ENCODE data around the gene MSH5.
"Not testable (repeated sequence)": the region's sequence is repeated elsewhere in the genome, so short reads cannot be mapped to it uniquely, and the experiment has no call there.

MSH5 gene

DNA sequence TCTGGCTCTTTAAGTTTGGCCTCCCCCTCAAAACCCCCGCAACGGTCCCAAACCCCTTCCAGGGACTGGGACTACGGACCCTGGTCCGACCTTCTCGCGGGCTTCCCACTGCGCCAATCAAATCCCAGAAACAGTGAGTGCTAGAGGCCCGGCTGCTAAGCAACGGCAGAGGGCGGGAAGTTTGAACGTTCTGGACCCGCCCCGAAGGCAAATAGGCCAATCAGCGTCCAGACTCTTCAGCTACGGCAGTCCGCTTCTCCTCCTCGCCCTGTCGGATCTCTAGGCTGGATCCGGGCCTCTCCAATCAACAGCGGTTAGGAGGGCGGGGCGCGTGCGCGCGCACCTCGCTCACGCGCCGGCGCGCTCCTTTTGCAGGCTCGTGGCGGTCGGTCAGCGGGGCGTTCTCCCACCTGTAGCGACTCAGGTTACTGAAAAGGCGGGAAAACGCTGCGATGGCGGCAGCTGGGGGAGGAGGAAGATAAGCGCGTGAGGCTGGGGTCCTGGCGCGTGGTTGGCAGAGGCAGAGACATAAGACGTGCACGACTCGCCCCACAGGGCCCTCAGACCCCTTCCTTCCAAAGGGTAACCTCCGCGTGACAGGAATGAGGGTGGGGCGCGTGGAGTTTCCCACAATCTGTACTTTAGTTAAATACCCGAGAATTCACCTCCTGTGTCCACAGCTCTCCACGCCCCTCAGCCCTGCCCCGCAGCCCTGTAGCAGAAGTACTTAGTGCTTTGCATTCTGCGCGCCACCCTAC, at the start of gene MSH5:
MSH5 (plus strand) TSS at position 367 of the 758 bp plus-strand sequence. CDS start 462 bp downstream, outside the sequence.
- peak; percentile 97 for DNase-seq (ENCODE audit: low read depth)

DNA sequence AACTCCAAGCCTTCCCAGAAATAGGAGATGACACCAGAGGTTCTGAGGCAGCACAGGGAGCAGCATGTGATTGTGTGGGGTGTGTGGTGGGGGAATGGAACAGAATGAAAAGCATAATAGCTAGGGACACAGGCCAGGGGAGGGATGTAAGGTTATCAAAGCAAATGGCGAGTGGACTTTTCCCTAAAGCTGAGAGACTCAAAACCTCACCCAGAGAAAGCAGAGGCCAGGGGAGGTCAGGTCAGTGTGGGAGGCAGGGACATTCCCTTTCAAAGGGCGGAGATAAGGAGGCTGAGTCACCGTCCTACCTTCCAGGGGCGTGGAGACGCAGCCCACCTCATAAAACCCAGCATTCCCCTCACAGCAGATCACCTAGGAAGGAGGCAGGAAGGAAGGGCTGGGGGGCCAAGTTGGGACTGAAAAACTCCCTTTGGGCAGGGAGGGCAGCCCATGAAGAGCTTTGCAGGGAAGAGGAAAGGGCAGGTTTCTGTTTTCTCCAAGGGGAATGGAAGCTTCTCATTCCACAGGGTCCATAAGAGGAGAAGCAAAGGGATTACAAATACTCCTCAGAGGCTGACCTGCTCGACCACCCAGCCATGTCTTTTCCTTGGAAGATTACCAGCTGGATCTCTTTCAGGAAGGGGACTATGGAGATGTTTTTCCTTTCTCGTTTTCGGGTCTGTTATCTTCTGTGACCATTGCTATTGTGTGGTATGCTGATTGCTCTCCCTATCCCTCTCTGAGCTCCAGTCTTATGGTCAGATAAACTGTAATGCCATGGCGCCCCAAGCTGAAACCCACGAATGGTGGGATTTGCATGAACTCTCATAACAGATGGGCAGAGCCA, 49.4 kb upstream of the MSH5 start:
- DNase-seq (ENCODE audit: low read depth), result no peak

DNA sequence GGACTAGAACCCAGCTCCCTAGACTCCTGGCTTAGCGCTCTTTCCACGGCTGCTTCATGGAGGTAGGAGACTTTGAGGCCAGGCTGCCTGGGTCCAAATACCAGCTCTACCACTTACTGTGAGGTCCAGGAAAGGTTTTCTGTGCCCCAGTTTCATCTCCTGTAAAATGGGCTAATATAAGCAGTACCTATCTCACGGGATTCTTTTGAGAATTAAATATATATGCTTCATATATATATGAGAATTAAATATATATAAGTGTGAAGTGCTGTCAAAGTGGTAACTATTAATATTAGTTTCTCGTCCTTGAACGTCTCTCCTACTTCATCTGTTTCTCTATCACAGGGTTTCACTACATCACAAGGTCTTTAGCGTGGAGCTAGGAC, 48.7 kb upstream of the MSH5 start:
- no peak for DNase-seq (ENCODE audit: low read depth)

DNA sequence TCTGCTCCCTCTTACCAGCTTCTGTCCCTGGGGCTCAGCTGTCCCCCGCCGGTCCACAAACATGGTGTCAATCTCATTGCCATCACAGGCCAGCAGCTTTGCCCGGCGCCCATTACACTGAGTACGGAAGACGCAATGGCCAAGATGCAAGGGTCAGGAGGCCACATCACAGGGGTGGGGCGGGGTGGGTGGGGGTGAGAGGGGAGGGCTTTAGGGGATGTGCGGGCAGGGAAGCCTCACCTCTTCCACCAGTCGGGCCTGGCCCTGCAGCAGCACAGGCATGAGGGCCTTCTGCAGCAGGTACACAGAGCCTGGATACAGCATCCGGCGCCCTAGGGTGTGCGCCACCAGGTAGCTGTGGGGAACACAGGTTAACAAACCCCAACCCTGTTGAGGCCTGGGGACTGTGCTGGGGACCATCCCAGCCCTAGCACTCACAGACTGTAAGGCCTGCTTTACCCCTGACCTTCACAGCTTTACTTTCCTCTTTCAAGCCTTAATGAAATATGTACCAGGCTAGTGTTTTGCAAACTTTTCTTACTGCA, 48.2 kb upstream of the MSH5 start:
- DNase-seq (ENCODE audit: low read depth), result no peak

DNA sequence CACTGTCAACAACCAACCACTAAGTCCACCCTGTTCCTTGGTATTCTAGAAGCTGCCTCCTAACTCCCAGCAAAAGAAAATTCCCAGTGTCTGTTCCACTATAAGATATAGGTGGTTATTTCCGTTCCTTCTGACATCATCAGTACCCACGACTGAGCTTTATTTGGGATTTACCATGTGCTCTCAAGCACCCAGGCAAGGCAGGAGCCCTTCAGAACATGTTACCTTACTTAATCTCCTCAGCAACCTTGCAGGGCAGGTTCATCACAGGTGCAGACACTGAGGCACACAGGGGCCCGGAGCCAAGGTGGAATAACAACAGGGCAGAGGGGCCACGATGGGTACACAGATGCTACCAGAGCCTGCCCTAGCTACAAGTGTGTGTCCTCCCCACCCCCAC, 47.5 kb upstream of the MSH5 start:
- no peak for DNase-seq (ENCODE audit: low read depth)

DNA sequence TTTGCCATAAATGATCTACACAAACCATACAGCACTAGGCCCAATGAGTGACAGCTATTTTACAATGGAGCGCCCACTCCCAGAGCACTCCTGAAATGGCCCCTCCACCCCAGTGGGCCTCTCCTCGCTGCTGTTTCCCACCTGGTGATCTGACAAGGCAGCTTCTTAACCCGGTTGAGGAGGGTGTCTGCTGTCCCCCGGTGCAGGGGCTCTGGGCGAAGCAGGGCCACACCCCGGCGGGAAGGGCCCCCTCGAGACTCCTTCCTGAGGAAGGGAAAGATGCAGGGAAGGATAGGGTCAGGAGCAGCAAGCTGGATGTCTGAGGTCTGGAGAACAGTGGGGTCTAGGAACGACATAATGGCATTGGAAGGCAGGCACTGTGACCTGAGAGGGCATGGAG, 46.9 kb upstream of the MSH5 start:
- DNase-seq (ENCODE audit: low read depth), result no peak

DNA sequence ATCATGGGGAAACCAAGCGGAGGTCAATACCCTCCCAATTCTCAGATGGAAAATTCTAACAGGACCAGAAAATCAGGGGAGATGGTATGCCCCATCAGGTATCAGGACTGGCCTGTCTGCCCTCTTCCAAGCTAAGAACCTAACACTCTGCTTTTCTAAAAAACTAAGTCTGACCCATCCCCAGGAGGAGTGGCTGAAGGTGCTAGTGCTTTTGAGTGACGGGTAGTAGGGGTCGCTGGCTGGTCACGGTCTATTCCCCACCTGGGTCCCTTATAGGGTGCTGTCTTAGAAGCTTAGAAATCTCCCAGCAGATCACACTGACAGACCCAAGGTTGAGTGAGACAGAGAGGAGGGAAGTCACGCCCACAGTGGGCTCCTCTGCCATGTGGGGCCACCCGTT, 46.3 kb upstream of the MSH5 start:
- DNase-seq (ENCODE audit: low read depth), result no peak

DNA sequence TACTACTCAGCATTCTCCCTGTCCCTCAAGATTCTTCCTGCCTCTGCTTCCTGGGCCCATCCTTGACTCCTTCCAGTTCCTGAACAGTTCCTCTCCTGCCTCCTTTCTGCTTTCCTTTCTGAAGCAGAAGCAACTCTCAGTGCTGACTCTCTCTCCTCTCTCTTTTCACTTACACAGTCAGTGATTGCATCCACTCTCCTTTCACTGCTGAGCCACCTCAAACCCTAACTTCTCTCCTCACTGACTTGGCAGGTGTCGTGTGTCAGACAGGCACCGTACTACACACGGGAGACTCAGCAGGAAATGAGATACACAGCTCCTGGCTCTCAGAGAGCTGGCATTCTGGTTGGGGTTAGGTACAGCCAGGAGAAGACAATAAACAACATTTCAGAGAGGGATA, 42.2 kb upstream of the MSH5 start:
- no peak for DNase-seq (ENCODE audit: low read depth)

DNA sequence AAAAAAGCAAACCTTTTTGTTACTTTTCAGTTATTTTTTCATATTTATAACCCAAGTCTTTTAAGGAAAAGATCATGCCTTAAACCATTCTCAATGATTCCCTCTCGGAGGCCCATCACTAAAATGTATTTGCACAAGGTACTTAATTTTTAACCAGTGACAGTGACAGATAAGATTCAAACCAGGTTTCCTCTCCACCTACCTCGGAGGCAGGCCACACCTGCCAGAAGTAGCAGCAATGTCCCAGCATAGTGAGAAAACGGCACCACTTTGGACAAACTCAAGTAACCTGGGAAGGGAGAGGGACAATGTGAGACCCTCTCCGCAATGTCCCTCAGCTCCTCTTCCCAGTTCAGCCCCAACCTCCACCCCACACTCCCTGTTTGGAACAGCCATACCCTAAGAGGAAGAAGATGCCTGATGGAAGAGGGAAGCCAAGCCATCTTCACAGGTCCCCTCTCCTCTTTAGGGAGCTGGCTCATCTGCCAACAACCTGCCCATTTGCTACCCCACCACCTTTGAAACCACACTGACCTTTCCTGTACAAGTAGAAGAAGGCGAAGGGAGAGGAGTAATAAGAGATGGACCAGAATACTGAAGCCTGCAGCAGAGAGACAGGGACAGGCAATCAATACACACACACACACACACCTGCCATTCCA, 38.9 kb upstream of the MSH5 start:
- DNase-seq (ENCODE audit: low read depth), result no peak

DNA sequence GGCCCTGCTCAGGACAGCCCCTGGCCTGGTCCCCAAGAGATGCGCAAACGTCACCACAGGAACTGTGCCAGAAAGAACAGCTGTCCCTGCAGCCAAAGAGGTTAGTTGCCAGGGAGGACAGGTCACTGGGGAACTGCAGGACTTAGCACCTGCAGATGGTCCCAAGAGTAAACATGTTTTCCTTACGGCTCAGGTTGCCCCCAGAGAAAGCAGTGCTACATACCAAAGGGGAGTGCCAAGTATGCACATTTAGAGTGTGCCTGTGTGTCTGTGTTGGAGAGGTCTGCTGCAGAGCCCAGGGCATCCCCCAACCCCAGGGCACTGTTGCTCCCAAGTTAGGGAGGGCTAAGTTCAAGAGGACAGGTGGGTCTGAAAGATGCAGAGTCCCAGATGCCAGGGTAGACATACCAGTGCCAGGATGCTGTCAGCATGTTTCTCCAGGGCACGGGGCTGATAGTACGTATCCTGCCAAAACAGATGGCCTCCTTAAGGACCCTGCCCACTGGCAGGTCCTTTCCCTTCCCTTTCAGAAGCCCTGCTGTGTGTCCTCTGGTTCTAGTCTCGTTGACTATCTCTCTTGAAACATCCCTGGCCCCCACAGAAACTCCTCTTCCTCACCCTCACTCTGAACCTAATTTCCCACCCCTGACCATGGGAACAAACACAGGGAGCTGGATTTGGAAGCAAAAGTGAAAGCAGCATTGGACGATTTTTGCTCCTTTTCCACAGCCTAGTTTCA, 38.0 kb upstream of the MSH5 start:
- no peak for DNase-seq (ENCODE audit: low read depth)

DNA sequence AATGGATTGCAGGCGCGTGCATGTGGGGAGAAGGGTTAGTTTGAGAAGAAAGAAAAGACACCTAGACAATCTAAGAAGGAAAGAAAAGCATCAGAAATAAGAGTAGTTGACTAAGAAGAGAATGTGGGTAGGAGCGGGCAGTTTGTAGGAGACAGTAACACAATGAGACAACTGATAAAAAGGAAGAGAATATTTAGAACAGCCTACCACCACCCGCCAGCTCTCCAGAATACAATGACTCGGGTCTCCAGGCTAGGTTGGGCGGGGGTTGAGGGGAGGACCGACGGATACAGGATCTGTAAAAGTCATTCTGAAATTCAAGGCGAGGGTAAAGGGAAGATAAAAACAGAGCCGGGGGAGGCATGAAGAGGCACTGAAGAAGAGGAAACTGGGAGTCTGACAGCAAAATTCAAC, 37.4 kb upstream of the MSH5 start:
- DNase-seq (ENCODE audit: low read depth), result no peak

DNA sequence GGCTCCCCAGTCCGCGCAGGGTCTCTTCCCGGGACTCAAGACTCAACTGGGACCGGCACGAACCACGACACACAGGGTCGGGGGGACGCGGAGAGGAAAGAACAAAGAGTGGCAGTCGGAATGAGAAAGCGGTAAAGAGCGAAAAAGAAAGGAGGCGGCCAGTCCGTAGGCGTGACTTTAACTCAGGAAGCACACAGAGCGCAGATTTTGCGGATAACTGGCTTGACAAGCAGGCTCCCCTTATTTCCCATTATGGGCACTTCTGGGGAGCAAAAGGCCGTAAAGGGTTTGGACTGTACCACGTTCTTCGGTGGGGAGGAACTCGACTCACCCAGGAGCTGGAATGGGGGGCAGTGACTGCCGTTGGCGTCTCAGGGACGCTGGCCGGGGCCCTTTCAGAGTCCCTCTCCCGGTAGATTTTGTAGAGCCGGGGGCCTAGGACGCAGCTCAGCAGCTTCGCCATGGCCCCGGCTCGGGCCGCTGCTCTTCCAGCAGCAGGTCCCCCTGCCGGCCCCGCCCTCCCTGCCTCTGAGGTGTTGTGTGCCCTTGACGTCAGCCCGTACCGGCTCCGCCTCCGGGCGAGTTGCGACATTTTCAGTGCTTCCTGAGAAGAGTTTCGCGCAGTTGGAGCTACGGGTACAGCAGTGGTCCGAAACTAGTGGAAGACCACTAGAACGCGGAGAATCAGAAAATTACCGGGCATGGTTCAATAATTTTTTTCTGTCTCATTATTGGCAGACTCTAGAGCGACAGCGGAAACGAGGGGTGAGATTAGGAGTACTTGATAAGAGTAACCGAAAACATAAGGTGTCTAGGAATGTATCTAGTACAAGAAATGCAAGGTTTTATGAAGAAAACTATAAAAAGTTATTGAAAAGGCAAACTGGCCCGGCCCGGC, 36.7 kb upstream of the MSH5 start, which contains the start of gene ABHD16A:
ABHD16A (minus strand) TSS at position 506 of the 898 bp plus-strand sequence; CDS start at position 463, 43 bp downstream.
- DNase-seq (ENCODE audit: low read depth), result peak; percentile 94

DNA sequence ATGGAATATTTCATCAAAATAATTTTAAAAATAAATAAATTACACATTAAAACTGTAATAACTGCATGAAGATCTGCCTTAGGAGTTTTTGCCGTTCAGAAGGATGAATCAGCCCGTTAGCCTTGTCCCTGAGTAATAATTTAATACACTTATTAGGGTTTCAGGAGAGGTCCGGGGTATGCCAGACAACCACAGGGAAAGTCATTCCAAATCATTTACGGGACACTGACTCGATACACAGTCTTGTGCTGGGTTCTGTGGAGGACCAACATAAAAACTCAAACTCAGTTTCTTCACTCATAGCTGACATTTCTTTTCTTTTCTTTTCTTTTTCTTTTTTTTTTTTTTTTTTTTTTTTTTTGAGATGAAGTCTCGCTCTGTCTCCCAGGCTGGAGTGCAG, 33.9 kb upstream of the MSH5 start:
- DNase-seq (ENCODE audit: low read depth), result no peak

DNA sequence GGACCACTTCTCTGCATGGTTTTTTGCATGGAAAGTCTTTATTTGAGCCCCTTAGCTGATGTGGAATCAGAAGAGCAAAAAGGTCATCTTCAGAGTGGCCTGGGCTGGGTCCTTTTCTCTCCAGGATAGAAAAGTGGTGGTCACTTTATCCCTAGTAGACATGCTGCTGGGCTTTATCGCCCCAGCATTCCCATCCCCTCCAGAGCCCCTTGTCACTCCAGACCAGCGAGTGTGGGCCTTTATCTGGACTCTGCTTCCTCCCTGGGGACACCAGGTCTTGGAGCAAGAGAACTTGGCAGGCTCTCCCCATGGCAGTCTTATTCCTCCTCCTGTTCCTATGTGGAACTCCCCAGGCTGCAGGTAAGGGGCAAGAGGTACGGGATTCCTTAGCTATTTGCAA, 33.2 kb upstream of the MSH5 start, which contains the start of gene LY6G6F:
LY6G6F (plus strand) TSS at position 268 of the 400 bp plus-strand sequence; CDS start at position 309, 41 bp downstream.
- DNase-seq (ENCODE audit: low read depth), result no peak

DNA sequence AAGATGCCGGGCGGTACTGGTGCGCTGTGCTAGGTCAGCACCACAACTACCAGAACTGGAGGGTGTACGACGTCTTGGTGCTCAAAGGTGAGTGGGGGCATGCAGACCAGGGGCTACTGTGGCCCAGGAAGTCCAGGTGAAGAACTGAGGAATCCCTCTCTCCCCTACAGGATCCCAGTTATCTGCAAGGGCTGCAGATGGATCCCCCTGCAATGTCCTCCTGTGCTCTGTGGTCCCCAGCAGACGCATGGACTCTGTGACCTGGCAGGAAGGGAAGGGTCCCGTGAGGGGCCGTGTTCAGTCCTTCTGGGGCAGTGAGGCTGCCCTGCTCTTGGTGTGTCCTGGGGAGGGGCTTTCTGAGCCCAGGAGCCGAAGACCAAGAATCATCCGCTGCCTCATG, 32.1 kb upstream of the MSH5 start:
- no peak for DNase-seq (ENCODE audit: low read depth)

DNA sequence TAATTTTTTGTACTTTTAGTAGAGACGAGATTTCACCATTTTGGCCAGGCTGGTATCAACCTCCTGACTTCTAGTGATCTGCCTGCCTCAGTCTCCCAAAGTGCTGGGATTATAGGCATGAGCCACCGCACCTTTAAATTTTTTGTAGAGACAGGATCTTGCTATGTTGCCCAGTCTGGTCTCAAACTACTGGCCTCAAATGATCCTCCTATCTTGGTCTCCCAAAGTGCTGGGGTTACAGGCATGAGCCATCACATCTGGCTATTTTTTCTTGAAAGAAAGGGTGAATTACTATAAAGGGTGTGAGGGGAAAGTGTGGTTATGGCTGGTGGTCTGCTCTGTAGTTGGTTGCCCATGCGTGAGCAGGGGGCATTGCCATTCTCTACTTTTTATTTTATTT, 31.6 kb upstream of the MSH5 start:
- no peak for DNase-seq (ENCODE audit: low read depth)

DNA sequence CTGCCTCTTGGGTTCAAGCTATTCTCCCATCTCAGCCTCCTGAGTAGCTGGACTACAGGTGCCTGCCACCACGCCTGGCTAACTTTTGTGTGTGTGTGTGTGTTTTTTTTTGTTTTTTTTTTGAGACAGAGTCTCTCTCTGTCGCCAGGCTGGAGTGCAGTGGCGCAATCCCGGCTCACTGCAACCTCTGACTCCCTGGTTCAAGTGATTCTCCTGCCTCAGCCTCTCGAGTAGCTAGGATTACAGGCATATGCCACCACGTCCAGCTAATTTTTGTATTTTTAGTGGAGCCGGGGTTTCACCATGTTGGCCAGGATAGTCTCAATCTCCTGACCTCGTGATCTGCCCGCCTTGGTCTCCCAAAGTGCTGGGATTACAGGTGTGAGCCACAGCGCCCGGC, 30.6 kb upstream of the MSH5 start:
- not testable (repeated sequence) for DNase-seq (ENCODE audit: low read depth)

DNA sequence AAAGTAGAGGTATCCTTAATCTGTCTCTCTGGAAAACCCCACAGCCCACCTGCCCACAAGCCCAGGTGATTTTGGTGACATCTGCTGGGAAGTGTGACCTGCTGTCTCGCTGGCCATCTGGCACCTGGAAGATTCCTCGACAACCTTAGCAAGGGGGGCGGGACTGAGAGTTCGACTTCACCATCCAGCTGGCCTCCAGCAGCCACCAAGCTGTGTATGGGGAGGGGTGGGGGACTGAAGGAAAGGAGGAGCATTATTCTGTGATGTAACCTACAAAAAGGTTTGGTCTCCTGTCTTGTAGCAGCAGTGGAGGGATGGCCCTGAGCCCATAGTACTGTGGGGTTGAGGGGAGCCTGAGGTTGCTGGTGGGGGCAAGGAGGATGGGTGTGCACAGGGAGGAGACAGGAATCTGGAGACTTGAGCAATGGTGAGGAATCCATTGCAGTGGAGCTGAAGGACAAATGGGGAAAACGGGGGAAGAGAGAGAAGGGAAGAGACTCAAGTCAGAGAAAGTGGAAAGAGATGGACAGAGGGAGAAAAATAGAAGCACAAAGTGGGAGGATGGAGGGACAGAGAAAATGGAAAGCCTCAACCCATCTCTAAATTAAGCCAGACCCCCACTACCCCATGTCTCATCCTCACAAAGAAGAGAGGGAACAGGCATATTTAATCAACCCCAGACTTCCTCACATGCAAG, 29.1 kb upstream of the MSH5 start:
- DNase-seq (ENCODE audit: low read depth), result no peak

DNA sequence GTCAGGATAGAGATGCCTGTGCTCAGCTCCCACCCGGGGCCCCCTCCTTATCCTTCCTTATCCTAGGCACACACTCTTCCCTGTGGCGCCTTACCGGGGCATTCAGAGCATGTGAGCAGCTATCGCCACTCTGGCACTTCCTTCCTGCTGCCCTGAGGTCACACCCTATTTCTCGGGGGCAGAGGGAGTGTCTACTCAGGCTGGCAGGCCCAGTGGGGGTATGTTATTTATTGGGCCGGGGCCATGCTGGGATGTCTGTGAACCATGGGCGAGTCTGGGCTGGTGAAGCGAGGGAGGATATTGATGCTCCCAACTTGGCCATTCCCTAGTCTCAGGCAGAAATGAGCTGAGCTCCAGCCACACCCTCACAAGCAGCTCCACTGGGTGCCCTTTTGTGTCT, 28.6 kb upstream of the MSH5 start:
- DNase-seq (ENCODE audit: low read depth), result no peak

DNA sequence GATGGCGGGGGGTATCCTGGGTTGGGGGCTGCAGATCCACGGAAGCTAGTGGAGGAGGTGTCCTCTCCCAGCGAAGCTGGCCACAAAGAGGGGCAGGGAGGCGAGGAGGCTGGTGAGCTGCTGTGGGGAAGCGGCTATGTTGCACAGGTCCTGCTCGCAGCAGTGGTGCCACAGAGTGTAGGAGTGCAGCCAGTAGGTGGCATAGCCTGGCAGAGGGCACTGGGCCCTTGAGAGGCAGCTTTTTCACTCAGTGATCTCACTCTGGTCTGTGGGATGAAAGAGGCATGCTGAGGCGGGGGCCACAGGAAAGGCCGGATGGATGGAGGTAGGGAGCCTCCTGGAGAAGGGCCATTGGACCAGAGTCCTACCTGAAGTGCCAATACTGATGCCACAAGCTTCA, 27.5 kb upstream of the MSH5 start:
- DNase-seq (ENCODE audit: low read depth), result no peak

Data from HS-5 (cell line).